Stimulated activated CD4-positive, alpha-beta T cell treated with anti-CD3 and anti-CD28 coated beads, Interleukin-4, amount 100 ng/mL, for 24 hours (primary cell): ENCODE measurements around the gene CRTC3.

ENCODE experiments used
- DNase-seq: peaks from one replicate; pipeline ENCODE4 v3.0.0-alpha.2; 2020

The CRTC3 gene

DNA sequence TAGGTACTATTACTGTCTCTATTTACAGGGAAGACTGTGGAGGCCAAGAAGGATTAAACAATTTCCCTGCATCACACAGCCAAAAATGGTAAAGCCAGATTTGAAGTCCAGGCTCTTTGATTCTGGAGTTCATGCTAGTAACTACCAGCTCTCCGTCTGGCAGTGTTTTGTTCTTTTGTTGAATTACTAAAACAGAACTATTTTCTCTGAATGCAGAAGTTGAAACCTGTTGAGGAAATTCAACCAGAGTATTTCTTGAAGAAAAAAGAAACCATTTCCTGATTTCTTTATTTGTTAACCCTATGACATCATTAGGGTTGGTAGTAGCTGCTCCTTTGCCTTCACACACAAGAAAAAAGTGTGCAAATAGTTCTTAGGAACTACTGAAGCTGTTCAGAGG lies 34.3 kb downstream of the CRTC3 start:
- DNase-seq = no peak

DNA sequence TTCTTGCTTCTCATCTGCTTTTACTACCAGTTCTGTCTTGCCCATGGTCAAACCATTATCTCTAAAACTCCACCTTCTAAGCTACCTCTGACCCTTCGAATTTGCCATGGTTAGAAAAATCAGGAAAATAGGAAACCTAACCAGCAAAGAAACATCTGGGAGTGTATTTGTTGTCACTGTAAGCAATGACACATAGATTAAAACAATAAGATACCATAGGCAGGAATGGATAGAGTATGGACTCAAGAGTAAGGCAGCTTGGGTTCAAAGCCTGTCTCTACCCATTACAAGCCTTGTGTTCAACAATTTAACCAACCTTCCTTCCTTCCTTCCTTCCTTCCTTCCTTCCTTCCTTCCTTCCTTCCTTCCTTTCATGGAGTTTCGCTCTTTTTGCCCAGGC lies 34.9 kb downstream of the CRTC3 start:
- no peak for DNase-seq

DNA sequence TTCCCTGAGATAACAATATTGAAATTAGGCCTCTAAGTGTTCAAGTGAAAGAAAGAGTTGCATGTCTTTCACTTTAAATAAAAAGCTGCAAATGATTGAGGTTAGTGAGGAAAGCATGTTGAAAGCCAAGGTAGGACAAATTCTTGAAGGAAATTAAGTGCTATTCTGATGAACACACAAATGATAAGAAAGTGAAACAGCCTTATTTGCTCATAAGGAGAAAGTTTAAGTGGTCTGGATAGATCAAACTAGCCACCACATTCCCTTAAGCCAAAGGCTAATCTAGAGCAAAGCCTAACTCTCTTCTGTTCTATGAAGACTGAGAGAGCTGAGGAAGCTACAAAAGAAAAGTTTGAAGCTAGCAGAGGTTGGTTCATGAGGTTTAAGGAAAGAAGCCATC lies 36.1 kb downstream of the CRTC3 start:
- DNase-seq = no peak

DNA sequence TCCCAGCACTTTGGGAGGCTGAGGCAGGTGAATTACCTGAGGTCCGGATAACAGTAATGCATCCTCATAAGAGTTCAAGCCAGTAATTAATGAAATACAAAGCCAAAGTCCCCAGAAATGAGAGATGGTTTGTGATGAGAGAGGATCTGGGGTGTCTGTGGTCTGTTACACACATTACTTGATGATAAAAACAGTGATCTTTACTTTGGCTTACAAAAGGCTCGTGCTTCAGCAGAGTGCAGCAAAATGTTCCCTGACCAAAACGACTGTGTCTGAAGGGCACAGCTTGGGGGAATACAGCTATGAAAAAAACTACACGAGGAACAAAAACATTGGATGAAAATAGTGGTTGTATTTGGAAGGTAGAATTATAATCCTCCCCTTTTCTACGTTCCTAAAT lies 40.9 kb downstream of the CRTC3 start:
- no peak for DNase-seq

DNA sequence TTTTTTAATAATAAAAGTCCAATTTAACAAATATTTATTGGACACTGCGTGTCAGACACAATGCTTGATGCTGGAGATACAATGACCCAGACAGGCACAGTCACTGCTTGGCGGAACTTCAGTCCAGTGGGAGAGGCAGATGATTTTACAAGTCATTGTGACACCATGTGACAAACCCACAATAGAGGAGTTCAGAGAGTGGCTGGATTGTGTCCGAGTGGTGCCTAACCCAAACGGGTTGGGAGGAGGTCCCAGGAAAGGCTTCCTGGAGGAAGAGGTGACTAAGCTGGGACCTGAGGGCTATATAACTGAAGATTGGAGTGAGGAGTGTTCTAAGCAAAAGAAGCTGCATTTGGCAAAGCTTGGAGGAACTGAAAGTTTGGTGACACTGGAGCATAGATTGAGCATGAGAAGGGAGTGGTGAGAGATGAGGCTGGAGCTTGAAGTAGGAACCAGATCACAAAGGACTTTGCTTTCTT lies 41.4 kb downstream of the CRTC3 start:
- DNase-seq = no peak

DNA sequence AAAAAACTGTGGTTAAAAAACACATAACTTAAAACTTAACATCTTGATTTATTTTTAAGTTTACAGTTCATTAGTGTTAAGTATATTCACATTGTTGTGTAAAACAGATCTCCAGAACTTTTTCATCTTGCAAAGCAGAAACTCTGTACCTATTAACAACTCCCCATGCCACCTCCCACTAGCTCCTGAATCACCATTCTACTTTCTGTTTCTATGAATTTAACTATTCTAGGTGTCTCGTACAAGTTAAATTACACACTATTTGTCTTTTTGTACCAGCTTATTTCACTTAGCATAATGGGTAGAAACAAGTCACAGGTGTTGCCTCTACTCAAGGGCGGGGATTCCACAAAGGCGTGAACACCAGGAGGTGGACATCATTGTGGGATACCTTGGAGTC lies 43.2 kb downstream of the CRTC3 start:
- peak; percentile 19 for DNase-seq

DNA sequence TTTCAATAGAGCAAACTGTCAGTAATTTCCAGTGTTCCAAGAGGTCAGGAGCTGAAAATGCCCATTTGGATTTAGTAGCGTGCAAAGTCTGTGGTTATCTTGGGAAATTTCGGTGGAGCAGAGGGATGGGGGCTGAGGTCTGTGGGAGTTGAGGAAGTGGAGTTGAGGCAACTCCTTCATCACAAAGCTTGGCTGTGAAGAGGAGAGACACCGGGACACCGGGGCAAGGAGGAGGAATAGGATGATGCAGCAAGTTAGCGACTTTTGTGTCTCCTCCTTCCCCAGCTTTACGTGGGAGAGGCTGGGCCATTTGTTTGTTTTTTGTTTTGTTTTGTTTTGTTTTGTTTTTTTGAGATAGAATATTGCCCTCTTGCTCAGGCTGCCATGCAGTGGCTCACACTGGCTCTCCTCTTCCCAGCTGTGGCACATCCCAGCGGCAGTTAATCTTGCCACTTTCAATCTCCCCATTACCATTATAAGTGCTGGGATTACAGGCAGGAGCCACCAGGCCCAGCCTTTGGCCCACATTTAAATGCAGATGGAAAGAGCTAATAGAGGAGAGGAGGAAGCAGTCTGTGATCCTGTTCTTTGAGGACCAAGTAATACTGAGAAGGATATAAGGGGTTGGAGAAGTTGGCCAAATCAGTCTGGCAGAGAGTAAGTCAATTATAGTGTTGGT lies 47.1 kb downstream of the CRTC3 start:
- DNase-seq = no peak

DNA sequence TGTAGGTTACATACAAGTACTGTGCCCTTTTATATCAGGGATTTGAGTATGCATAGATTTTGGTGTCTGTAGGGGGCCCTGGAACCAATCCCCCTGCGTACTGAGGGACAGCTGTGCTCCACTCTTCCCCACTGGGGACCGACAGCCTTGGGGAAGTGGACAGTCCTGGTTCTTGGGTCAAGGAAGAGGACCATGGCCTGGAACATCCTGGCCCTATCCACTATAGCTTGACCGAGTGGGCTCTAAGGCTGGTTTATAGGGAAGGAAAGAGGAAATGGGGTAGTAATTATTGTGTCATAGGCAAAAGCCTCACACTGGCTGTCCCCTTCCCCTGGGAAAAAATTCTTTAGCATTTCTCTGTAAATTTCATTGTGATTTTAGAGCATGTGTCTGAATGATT lies 49.5 kb downstream of the CRTC3 start:
- no peak for DNase-seq

DNA sequence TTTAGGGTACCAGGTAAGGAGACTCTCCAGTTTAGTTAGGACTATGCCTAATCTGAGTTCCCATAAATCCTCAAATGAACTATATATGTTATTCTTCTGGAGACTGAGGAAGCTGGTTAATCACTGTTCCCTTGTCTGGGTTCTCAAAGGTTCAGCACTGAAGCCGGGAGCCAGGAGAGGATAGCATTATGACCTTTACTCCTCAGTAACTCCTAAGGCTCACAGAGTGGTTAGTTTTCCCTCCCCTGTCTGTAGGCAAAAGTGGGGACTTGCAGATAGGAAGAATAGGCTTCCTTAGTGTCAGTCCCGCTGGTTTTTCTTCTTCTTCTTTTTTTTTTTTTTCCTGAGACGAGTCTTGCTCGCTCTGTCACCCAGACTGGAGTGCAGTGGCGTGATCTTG lies 50.4 kb downstream of the CRTC3 start:
- no peak for DNase-seq

DNA sequence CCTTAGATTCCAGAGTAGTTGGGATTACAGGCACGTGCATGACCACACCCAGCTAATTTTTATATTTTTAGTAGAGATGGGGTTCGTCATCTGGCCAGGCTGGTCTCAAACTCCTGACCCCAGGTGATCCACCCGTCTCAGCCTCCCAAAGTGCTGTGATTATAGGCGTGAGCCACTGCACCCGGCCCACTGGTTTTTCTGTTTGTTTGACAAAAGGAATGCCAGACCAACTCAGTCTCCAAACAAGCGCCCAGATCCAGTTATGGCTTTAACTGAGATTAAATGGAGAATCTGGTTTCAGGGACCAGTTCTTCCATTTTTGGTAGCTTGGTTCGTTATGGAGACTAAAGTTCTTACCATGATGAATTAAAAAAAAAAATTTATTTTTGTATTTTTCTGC lies 50.8 kb downstream of the CRTC3 start:
- DNase-seq = no peak

DNA sequence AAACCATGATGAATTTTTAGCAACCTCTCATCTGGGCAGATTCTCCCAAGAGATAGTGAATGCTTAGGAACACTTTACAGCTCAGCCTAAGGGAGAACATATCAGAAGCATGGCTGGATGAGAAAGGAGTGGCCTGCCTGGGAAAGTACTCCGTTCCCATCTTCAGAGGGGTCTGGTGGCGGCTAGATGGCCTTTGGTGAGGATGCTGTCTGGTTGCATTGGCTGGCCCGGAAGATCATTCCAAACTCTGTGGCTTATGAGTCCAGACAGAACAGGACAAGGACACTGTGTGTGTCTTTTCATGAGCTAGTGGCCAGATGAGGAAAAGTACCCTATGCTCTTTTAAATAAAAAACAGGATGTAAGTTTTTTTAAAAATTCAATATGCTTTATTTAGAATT lies 51.2 kb downstream of the CRTC3 start:
- DNase-seq = no peak

DNA sequence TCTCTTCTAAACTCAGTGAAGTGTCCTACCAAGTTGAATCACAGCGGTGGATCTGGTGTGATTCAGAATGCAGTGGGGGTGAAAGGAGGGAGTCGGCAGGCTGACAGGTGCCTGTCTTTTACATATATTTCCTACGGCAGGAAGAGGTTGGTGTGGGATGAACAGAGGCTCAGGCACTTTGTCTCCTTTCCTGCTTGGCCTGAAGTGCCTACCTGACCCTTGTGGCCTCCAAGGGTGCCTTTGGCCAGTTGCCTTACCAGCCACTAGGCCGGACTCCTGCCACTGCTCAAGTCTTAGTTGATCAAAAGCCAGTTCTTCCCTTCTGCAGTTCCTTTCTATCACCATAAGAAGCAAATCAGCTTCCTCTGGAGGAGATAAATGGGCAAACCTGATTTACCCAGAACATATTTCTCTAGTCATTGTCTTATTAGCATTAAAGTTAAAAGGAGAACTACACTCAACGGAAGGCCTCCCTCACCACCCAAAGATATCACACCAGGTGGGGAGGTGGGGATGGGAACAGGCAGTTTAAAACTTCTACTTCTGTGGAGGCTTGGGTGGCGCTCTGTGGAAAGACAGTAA lies 52.1 kb downstream of the CRTC3 start:
- DNase-seq = peak; percentile 38

DNA sequence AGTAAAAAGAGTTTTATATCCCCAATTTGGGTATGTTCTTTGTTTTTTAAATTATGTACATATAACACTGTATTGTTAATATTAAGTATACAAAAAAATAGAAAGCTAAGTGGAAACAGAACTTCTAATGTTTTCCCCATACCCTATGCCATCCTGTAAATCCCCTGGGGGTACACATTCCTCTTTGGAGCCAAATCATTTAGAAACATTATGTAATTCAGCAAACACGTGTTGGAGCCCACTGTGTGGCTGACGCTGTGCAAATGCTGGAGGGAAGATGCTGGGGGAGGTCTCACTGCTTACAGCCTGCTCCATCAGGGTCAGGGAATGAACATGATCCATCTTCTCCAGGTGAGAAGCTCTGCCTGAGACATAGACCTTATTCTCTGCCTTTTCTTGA lies 52.8 kb downstream of the CRTC3 start:
- no peak for DNase-seq

DNA sequence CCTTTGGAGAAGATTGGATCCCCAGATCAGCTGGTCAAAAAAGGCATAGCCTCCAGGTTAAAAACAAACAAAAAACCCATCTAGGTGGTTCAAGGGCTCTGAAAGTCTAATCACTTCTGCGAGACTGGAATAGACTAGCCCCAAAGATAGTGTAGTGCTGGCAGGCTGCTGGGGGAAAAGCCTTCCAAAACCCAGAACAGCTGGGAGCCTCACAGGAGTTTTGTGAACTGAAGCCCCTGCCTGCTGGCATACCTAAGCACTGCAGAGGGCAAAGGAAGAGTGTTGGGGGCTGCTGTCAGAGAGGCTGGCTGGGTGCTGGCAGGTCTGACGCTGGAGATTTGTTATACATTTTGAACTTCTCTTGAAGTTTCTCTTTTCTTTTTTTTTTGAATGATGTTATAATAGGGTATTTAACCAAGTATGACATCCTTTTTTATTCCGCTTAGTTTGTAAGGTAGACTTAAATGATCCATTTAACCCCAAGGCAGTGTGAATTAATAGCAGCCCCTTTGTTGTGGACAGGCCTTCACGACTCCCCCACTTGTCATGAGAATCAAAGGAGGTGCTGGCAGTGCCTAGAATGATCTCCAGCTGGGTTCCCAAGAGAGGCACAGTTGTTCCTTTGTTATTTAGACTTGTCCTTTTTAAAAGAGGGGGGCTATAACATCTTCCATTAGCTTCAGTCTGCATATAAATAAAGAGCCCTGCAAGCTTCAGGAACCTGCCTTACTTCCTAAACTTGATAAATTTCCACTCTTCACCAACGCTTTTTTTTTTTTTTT lies 53.9 kb downstream of the CRTC3 start:
- no peak for DNase-seq

DNA sequence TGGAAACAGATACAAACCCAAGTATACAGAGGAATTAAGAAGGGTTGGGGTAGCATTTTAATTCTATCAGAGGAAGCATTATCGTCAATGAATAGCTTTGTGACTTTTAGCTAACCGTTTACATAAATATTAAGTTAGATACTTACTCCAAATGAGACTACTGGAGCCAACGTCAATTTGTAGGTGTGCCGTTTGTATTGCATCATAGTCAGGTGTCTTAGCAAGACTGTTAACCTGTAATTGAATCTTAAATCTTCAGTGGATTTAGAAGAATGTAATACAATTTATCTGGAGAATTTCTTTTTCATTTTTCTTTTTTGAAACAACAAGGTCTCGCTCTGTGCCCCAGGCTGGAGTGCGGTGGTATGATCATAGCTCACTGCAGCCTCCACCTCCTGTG lies 55.1 kb downstream of the CRTC3 start:
- no peak for DNase-seq

DNA sequence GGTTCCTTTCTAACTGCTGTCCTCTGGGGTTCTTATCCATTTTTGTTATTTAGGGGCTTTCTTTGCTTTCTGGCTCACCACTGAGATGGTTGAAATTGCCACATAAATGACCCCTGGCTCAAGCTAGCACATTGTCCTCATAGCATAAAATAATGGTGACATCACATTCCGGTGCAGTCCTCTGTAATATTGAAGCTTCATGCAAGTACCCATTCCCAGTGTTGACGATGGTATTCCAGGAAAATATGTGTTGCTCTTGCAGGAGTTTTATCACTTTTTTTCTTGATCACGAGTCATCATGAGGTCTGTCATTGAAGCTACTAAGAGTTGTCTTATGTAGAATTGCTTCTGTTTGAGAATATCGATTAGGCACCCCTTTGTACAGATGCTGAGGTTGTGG lies 56.1 kb downstream of the CRTC3 start:
- no peak for DNase-seq

DNA sequence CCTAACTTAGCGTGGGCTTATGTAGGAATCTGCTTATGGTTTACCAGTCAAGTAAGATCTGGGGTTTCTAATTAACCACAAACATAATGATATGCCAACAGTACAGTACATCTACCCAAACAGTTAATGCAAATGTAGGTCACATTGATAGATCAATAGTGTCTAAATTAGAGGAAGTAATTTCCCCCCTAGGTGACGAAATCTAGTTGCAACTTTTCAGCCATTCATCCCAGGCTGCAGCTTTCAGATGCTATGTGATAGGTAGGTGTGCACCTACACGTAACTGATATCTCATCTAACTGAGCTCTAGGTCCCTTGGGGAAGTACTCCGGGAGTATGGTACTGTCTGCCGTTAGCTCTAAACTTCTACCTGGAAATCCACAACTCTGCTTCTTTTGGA lies 57.2 kb downstream of the CRTC3 start:
- no peak for DNase-seq

DNA sequence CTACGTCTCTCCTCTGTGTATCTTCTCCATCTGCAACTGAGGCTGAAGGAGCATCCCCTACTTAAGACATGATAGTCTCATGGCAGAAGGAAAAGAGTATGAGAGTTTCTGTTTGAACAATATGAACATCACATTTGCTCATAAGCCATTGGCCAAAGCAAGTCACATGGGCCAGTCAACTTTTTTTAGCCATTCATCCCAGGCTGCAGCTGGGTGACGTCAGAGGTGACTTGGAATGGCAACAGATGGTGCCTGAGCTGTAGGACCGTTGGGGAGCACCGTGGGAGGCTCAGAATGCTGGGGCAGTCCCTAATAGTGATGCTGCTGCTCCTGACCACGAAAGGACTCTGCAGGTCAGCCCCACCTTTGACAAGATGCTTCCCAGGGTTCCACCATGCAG lies 58.7 kb downstream of the CRTC3 start:
- DNase-seq = no peak

DNA sequence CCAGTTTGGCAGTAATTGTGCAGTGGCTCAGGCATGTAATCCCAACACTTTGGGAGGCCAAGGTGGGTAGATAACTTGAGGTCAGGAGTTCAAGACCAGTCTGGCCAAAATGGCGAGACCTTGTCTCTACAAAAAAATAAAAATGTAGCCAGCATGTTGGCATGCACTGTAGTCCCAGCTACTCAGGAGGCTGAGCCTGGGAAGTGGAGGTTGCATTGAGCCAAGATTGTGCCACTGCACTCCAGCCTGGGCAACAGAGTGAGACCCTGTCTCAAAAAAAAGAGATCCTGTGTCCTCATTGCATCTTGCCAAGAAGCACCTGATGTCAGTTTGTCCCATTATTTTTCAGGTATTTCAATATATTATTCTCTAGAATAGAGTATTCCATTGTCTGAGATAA lies 61.8 kb downstream of the CRTC3 start:
- no peak for DNase-seq

DNA sequence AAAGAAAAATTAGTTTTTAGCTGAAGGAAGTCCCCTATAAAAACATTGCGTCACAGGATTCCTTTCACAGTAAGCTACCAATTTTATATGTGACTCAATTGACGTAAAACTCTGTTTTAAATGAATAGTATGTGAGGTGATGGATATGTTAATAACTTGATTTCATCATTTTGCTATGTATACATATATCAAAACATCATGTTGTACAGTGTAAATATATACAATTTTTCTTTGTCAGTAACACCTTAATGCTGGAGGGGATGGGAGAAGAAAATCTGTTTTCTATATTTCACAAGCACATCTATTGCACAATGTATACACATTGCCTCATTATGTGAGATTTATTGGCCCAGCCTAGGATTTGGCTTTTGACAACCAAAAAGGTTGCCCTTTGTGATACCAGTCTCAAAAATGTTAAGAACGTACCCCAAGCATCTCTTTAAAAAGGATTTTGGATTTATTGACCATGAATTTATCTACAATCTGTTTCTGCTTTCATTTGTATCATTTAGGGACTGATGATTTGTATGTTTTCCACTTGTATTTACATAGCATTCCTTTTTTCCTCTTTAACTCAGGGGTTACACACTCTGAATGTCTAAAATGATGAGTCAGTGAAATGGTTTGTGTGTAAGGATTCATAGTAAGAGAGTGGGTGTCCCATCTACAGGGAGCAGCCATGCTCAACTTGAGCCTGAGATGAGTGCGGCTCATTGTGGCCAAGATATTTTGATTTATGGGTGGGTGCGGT lies 62.6 kb downstream of the CRTC3 start:
- DNase-seq = no peak

DNA sequence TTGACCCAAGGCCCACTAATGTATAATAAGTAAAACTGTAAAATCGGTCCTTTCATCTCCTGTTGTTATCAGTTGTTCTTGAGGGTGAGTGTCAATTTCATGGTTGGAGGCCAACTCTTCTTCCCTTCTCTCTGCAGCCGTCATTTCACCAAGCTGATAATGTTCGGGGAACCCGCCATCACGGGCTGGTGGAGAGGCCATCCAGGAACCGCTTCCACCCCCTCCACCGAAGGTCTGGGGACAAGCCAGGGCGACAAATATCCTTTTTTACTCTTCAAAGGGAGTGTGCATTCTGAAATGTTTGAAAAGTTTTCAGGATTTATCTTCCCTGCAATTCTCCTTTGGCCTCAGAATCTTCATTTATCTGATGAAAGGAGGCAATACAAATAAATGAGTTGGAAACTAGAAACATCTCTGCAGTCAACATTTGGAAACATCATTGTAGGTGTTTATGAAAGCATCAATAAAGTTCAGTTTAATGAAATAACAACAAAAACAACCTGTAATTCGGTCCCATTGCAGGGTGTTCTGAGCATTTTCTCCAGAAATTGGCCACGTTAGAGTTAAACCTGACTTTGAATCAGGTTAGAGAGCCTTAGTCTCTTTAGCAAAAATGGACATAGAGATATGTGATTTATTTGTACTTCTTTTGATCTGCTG lies 63.9 kb downstream of the CRTC3 start:
- no peak for DNase-seq

DNA sequence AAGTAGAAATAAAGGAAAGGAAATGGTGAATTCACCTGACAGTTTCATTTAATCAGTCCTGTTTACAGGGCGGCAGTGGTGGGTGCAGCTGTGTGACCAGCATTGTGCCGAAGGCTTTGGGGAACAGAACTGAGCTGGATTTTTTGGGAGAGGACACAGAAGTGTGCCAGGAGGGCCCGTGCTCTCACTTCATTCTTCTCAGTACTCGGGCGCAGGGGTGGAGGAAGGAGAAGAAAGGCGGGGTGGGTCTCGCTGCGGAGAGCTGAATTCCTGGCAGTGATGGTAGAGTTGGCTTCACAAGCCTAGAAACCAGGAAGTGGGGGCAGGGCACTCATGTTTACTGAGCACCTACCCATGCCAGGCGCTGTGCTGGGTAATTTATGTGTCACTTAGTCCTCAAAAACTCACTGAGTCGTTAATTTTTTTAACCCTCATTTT lies 64.6 kb downstream of the CRTC3 start:
- DNase-seq = peak; percentile 83

DNA sequence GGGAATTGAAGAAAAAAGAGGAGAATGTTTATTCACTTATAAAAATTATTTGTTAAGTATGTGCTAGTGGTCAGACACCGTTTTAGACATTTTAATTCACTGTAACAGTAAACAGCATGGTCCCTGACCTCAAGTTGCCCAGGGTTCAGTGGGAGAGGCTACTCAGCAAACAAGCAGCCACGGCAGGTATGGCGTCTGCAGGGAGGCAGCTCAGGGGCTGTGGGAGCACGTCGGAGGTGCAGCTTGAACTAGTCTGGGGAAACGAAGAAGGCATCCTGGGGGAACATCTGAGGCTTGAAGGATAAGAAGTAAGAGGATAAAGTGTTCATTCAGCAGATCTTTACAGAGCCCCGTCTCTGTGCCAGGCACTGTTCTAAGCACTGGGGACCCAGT lies 66.0 kb downstream of the CRTC3 start:
- no peak for DNase-seq
